GM19043 (cell line): ENCODE results near the gene PRKAG2.

ENCODE experiments used
- ATAC-seq: cut with Tn5 transposase; IDR thresholded peaks from one replicate; pipeline ENCODE4 v1.9.1; 2021; ENCODE audit warnings: low read depth; ENCODE audit not compliant: unreplicated experiment

The PRKAG2 gene

GRCh38 chr7:151821806-151822540 lies 54.9 kb downstream of the PRKAG2 start:
- ATAC-seq, result no peak

GRCh38 chr7:151821226-151821625 lies 55.7 kb downstream of the PRKAG2 start:
- ATAC-seq, result no peak

GRCh38 chr7:151820491-151821105 lies 56.3 kb downstream of the PRKAG2 start:
- ATAC-seq, result no peak

GRCh38 chr7:151819866-151820265 lies 57.0 kb downstream of the PRKAG2 start:
- ATAC-seq, result no peak

GRCh38 chr7:151818674-151819519 lies 58.0 kb downstream of the PRKAG2 start:
- ATAC-seq, result no peak

- no peak for ATAC-seq
Measured at GRCh38 chr7:151817981-151818673, 58.8 kb downstream of the PRKAG2 start.

GRCh38 chr7:151817315-151817690 lies 59.6 kb downstream of the PRKAG2 start:
- no peak for ATAC-seq

GRCh38 chr7:151816562-151817314 lies 60.2 kb downstream of the PRKAG2 start:
- no peak for ATAC-seq

- no peak for ATAC-seq
Measured at GRCh38 chr7:151815419-151815818, 61.5 kb downstream of the PRKAG2 start.

GRCh38 chr7:151814400-151815009 lies 62.4 kb downstream of the PRKAG2 start:
- ATAC-seq, result no peak

GRCh38 chr7:151813997-151814396 lies 62.9 kb downstream of the PRKAG2 start:
- ATAC-seq, result no peak

- ATAC-seq, result no peak
Measured at GRCh38 chr7:151813445-151813844, 63.5 kb downstream of the PRKAG2 start.

GRCh38 chr7:151812967-151813366 lies 63.9 kb downstream of the PRKAG2 start:
- ATAC-seq, result no peak

GRCh38 chr7:151810441-151811232 lies 66.3 kb downstream of the PRKAG2 start:
- ATAC-seq, result no peak

GRCh38 chr7:151809864-151810170 lies 67.1 kb downstream of the PRKAG2 start:
- ATAC-seq, result no peak

GRCh38 chr7:151809146-151809863 lies 67.6 kb downstream of the PRKAG2 start:
- no peak for ATAC-seq

GRCh38 chr7:151808400-151809145 lies 68.3 kb downstream of the PRKAG2 start:
- no peak for ATAC-seq

- ATAC-seq, result no peak
Measured at GRCh38 chr7:151807846-151808245, 69.1 kb downstream of the PRKAG2 start.
